Measurements from ENCODE around the gene ZNF680. TPM values are rescaled to one million over a fixed set of nuclear protein-coding genes. Genes with fewer than 3 reads are reported as not detected.
"Not testable (repeated sequence)": the region's sequence is repeated elsewhere in the genome, so short reads cannot be mapped to it uniquely, and the experiment has no call there.

The ZNF680 gene
- total RNA-seq, 3 donors from 2014 or later: 16.2 to 50.3 (median 34.1) TPM

- peak in 1 of 2 donors; percentile 65 for DNase-seq (ENCODE audit: low spot score in 2 of 2)
- H3K9me3 ChIP-seq; H3K36me3 ChIP-seq; H3K27me3 ChIP-seq; intact Hi-C loops (cut with DNase I; ENCODE audit: low total_unique reads); H3K4me1 ChIP-seq; H3K27ac ChIP-seq: not testable (repeated sequence)
- peak in 2 of 3 donors; percentile 19 to 26 for TF ChIP-seq CTCF (IDR thresholded peaks at IDR 0.05)
- peak in 1 of 3 donors; percentile 3 for TF ChIP-seq POLR2AphosphoS5 (IDR thresholded peaks at IDR 0.05)
- H3K4me3 ChIP-seq: peak overlapping the region; percentile 31 to 81 (median 57)
Measured at GRCh38 chr7:64569372-64570283, 6.8 kb upstream of the ZNF680 start.

- no peaks in the 10 kb centered on the region for H3K27me3 ChIP-seq
- no peaks in the 10 kb centered on the region for H3K4me1 ChIP-seq
- peak overlapping the region; percentile 53 to 85 (median 76) for H3K4me3 ChIP-seq
- H3K36me3 ChIP-seq: no peaks in the 10 kb centered on the region
- no peaks in the 10 kb centered on the region for H3K9me3 ChIP-seq
- no peak for DNase-seq (ENCODE audit: low spot score in 2 of 2)
- peak overlapping the region; percentile 88 to 91 for H3K27ac ChIP-seq
- TF ChIP-seq POLR2AphosphoS5 (IDR thresholded peaks at IDR 0.05): no peak
- no peak for TF ChIP-seq POLR2A (IDR thresholded peaks at IDR 0.05)
- no peak for TF ChIP-seq CTCF (IDR thresholded peaks at IDR 0.05)
- intact Hi-C loops (cut with DNase I; ENCODE audit: low total_unique reads): no loop called here
Measured at GRCh38 chr7:64562256-64562625, 630 bp downstream of the ZNF680 start.

GRCh38 chr7:64559206-64559605 lies 3.7 kb downstream of the ZNF680 start:
- no peaks in the 10 kb centered on the region for H3K4me1 ChIP-seq
- H3K9me3 ChIP-seq: no peaks in the 10 kb centered on the region
- peak overlapping the region; percentile 53 to 57 for H3K27ac ChIP-seq
- intact Hi-C loops (cut with DNase I; ENCODE audit: low total_unique reads): no loop called here
- TF ChIP-seq CTCF (IDR thresholded peaks at IDR 0.05) (no peak), POLR2A (IDR thresholded peaks at IDR 0.05) (no peak), POLR2AphosphoS5 (IDR thresholded peaks at IDR 0.05) (no peak)
- peak overlapping the region in 1 of 3 donors; percentile 2 for H3K4me3 ChIP-seq
- H3K27me3 ChIP-seq: no peaks in the 10 kb centered on the region
- H3K36me3 ChIP-seq: no peaks in the 10 kb centered on the region
- DNase-seq (ENCODE audit: low spot score in 2 of 2): no peak

- no peaks in the 10 kb centered on the region for H3K36me3 ChIP-seq
- intact Hi-C loops (cut with DNase I; ENCODE audit: low total_unique reads): no loop called here
- H3K27me3 ChIP-seq: no peaks in the 10 kb centered on the region
- peak overlapping the region in 1 of 3 donors; percentile 2 for H3K4me3 ChIP-seq
- H3K9me3 ChIP-seq: no peaks in the 10 kb centered on the region
- peak overlapping the region; percentile 53 to 57 for H3K27ac ChIP-seq
- H3K4me1 ChIP-seq: no peaks in the 10 kb centered on the region
- TF ChIP-seq POLR2A (IDR thresholded peaks at IDR 0.05): no peak
- no peak for TF ChIP-seq POLR2AphosphoS5 (IDR thresholded peaks at IDR 0.05)
- DNase-seq (ENCODE audit: low spot score in 2 of 2): no peak
Measured at GRCh38 chr7:64558781-64559180, 4.1 kb downstream of the ZNF680 start.

GRCh38 chr7:64558323-64558705 lies 4.6 kb downstream of the ZNF680 start:
- no peak for TF ChIP-seq CTCF (IDR thresholded peaks at IDR 0.05)
- TF ChIP-seq POLR2A (IDR thresholded peaks at IDR 0.05): no peak
- no peak for TF ChIP-seq POLR2AphosphoS5 (IDR thresholded peaks at IDR 0.05)
- H3K4me3 ChIP-seq: no peak overlapping the region
- intact Hi-C loops (cut with DNase I; ENCODE audit: low total_unique reads): no loop called here
- no peaks in the 10 kb centered on the region for H3K4me1 ChIP-seq
- H3K36me3 ChIP-seq: no peaks in the 10 kb centered on the region
- H3K27ac ChIP-seq: peak overlapping the region; percentile 34 to 53
- DNase-seq (ENCODE audit: low spot score in 2 of 2): no peak
- no peaks in the 10 kb centered on the region for H3K27me3 ChIP-seq
- no peaks in the 10 kb centered on the region for H3K9me3 ChIP-seq

Measured in breast epithelium (tissue), 4 donors.